WERI-Rb-1 (cell line): ENCODE data around the gene PAQR9.

Experiments
- DNase-seq: peaks from one replicate; pipeline ENCODE4 v3.0.0-alpha.2; 2020
- H3K27ac ChIP-seq: fragments of 250-450 bp; sonication (Bioruptor Pico); 2 replicates; pipeline ENCODE4 v1.5.1; 2020; ENCODE audit warnings: mild to moderate bottlenecking, moderate library complexity
- H3K27me3 ChIP-seq: fragments of 250-450 bp; sonication (Bioruptor Pico); 2 replicates; pipeline ENCODE4 v1.5.1; 2021; ENCODE audit warnings: mild to moderate bottlenecking, low read depth, moderate library complexity; ENCODE audit not compliant: insufficient read depth, severe bottlenecking
- H3K36me3 ChIP-seq: fragments of 250-450 bp; sonication (Bioruptor Pico); 2 replicates; pipeline ENCODE4 v1.5.1; 2020; ENCODE audit warnings: mild to moderate bottlenecking, moderate library complexity
- H3K4me3 ChIP-seq: 2 replicates; pipeline ENCODE4 v1.5.1; 2011; ENCODE audit warnings: low read depth, mild to moderate bottlenecking, control low read depth, low read length
- H3K9me3 ChIP-seq: fragments of 250-450 bp; sonication (Bioruptor Pico); 2 replicates; pipeline ENCODE4 v1.5.1; 2021; ENCODE audit warnings: mild to moderate bottlenecking, moderate library complexity; ENCODE audit not compliant: severe bottlenecking
- TF ChIP-seq, protein P1 (sequence below): IDR thresholded peaks from 2 replicates; pipeline ENCODE4 v1.5.1; 2011; ENCODE audit warnings: low read depth, mild to moderate bottlenecking, control low read depth, inconsistent platforms, low read length

Gene PAQR9

DNA sequence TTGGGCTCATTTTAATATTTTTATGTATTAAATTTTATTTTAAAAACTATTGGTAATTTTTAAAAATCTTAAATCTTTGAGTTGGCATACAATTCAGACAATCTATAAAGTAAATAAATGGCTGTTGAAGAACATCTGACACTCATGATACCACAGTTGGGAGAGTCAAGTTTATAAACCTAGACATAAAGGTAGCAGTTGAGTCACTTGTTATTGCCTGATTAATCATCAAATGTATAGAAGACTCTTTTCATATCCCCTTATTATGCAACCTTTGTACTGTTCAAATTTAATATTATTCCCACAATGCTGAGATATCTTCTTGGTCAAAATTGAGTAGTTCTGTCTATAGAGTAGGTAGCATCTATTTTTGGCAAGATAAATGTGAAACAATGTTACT, 19.6 kb downstream of the PAQR9 start:
- no peaks in the 10 kb centered on the region for H3K27me3 ChIP-seq
- no peak for DNase-seq
- no peak overlapping the region for H3K27ac ChIP-seq
- no peak overlapping the region for H3K4me3 ChIP-seq
- H3K9me3 ChIP-seq: no peaks in the 10 kb centered on the region
- H3K36me3 ChIP-seq: no peaks in the 10 kb centered on the region
- TF ChIP-seq, protein P1, sequence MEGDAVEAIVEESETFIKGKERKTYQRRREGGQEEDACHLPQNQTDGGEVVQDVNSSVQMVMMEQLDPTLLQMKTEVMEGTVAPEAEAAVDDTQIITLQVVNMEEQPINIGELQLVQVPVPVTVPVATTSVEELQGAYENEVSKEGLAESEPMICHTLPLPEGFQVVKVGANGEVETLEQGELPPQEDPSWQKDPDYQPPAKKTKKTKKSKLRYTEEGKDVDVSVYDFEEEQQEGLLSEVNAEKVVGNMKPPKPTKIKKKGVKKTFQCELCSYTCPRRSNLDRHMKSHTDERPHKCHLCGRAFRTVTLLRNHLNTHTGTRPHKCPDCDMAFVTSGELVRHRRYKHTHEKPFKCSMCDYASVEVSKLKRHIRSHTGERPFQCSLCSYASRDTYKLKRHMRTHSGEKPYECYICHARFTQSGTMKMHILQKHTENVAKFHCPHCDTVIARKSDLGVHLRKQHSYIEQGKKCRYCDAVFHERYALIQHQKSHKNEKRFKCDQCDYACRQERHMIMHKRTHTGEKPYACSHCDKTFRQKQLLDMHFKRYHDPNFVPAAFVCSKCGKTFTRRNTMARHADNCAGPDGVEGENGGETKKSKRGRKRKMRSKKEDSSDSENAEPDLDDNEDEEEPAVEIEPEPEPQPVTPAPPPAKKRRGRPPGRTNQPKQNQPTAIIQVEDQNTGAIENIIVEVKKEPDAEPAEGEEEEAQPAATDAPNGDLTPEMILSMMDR: no peak

DNA sequence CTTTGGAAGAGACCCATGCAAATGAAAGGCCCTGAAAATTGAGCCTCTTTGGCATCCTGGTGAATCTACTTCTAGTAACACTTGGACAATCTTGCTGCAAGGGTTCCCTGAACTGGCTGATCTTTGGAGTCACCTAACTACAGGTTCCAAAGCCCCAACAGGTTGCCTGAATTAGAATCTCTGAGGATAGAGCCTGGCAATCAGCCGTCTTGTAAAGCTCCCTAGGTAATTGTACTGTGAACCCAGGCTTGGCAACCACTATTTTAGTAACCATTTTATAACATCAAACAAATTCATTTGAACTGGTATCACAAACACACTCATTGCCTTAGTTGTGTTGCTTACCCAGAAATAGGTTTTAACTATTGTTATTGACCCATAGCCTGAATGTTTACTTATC, 20.1 kb downstream of the PAQR9 start:
- Histone ChIP-seq H3K27ac (no peak overlapping the region), H3K36me3 (no peaks in the 10 kb centered on the region), H3K27me3 (no peaks in the 10 kb centered on the region), H3K9me3 (no peaks in the 10 kb centered on the region), H3K4me3 (no peak overlapping the region)
- TF ChIP-seq, protein P1: no peak
- no peak for DNase-seq

DNA sequence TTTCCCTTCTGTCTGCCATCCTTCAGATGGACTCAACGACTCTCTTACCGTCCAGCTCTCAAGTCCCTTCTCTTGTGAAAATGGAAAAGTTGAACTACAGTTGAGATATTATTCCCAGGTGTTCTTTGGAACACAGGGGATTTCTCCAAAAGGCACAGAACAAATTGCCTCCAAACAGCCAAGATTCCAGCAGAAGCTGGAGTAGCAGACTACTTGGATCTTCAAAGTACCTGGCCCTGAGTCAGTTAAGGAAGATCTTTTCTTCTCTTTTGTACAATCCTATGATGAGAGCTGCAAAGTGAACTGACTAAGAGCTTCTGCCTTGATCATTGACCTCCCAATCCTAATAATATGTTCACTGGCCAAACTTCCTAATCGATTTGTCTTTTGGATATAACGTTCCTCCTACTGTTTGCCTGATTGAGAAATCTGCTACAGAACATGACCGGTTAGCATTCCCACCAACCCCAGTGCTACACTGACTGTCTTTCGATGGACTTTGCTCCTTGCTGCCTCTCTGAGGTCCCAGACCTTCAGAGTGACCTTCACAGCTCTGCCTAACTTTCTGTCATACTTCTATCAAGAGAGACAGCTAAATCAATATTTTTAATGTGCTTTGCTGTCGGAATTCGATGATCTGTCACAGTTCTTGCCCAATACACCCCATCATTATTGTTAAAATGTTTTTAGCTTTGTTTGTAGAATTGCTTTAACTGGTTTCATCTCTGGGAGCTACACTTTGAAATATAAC, 21.9 kb downstream of the PAQR9 start:
- Histone ChIP-seq H3K27ac (no peak overlapping the region), H3K27me3 (no peaks in the 10 kb centered on the region), H3K9me3 (no peaks in the 10 kb centered on the region), H3K4me3 (no peak overlapping the region), H3K36me3 (no peaks in the 10 kb centered on the region)
- DNase-seq: no peak
- TF ChIP-seq, protein P1: no peak

DNA sequence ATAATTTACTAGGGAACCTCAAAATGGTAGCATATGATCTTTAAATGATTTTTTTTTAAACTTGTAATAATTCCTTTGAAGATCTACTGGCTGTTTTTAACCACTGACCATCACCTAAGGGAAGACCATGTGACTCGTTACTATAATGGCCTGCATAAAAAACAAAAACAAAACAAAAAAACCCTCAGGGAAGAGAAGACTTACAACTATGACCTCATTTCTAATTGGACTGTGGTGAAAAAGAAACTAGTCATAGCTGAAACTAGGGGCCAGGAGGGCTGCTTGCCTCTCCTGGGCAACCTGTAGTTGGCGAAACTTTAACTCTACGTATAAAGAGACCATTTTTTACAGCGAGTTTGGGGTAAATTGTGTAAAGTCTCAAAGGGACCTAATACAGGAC, 23.0 kb downstream of the PAQR9 start:
- TF ChIP-seq, protein P1: no peak
- Histone ChIP-seq H3K9me3 (no peaks in the 10 kb centered on the region), H3K4me3 (no peak overlapping the region), H3K27me3 (no peaks in the 10 kb centered on the region), H3K36me3 (no peaks in the 10 kb centered on the region), H3K27ac (peak overlapping the region; percentile 53)
- DNase-seq: no peak

DNA sequence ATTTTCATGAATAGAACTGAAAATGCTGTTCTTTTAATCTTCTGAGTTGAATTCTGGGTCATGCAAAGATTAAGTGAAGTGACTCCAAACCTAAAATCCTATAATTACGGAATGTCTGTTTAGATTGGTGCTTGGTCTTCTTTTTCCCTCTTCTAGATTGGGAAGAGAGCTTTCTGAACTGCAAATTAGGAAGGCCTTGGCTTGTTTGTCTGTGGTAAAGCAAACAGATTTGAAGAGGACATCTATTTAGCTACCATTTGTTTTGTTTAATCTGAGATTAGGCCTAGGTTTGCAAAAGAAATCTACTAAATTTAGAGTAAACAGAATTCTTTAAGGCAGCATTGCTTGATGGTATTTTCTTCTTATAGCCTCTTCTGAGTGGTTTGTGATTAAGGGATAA, 23.5 kb downstream of the PAQR9 start:
- no peaks in the 10 kb centered on the region for H3K36me3 ChIP-seq
- H3K4me3 ChIP-seq: no peak overlapping the region
- no peak for DNase-seq

More for the DNA sequence above, 23.5 kb downstream of the PAQR9 start:
- TF ChIP-seq, protein P1: no peak
- H3K9me3 ChIP-seq: no peaks in the 10 kb centered on the region
- no peaks in the 10 kb centered on the region for H3K27me3 ChIP-seq
- peak overlapping the region; percentile 53 for H3K27ac ChIP-seq
